SK-N-MC (cell line): ENCODE measurements around the gene ATP5MC3.

Experiments
- DNase-seq: peaks from one replicate; pipeline ENCODE4 v3.0.0-alpha.2; 2011; ENCODE audit warnings: low read depth, low spot score
- H3K27ac ChIP-seq: fragments of 200-600 bp; sonication (generic); 2 replicates; pipeline ENCODE4 v1.5.1; 2016; ENCODE audit warnings: mixed run types
- H3K36me3 ChIP-seq: fragments of 200-600 bp; sonication (generic); 2 replicates; pipeline ENCODE4 v1.6.1; 2017; ENCODE audit warnings: antibody characterized with exemption, low read length, mixed read lengths; ENCODE audit not compliant: insufficient read depth
- H3K4me3 ChIP-seq: fragments of 200-600 bp; sonication (generic); 2 replicates; pipeline ENCODE4 v1.5.1; 2016
- H3K9ac ChIP-seq: fragments of 200-600 bp; sonication (generic); 2 replicates; pipeline ENCODE4 v1.8.0; 2017; ENCODE audit warnings: mixed run types, mixed read lengths; ENCODE audit not compliant: insufficient read length
- H3K9me3 ChIP-seq: fragments of 200-600 bp; sonication (generic); 2 replicates; pipeline ENCODE4 v1.6.1; 2017; ENCODE audit warnings: low read depth, mild to moderate bottlenecking, antibody characterized with exemption, low read length, moderate library complexity, mixed read lengths
- EZH2 ChIP-seq: fragments of 200-600 bp; sonication (generic); IDR thresholded peaks from one replicate; pipeline ENCODE4 v1.6.1; 2017; ENCODE audit warnings: antibody characterized with exemption
- FOXP2 ChIP-seq: optimal IDR thresholded peaks from 2 replicates; pipeline ENCODE3; 2011; ENCODE audit warnings: mild to moderate bottlenecking, moderate library complexity; ENCODE audit not compliant: insufficient read depth; ENCODE audit errors: extremely low read length, control extremely low read depth
- POLR2AphosphoS5 ChIP-seq: IDR thresholded peaks from 2 replicates; pipeline ENCODE4 v1.6.1; 2012; ENCODE audit warnings: mild to moderate bottlenecking, low read depth, low read length, borderline replicate concordance

Gene ATP5MC3

GRCh38 chr2:175203621-175204496 is 22.3 kb upstream of the ATP5MC3 start:
- Histone ChIP-seq H3K36me3 (no peaks in the 10 kb centered on the region), H3K27ac (no peak overlapping the region), H3K9ac (no peak overlapping the region), H3K4me3 (0 out of 2 replicates have a peak overlapping the region, but pooled peaks have one; percentile 22), H3K9me3 (no peaks in the 10 kb centered on the region)
- TF ChIP-seq POLR2AphosphoS5 (no peak), EZH2 (no peak), FOXP2 (no peak)
- DNase-seq: no peak

GRCh38 chr2:175195012-175195411 is 13.5 kb upstream of the ATP5MC3 start:
- no peaks in the 10 kb centered on the region for H3K9me3 ChIP-seq
- H3K27ac ChIP-seq: no peak overlapping the region
- H3K36me3 ChIP-seq: no peaks in the 10 kb centered on the region
- H3K4me3 ChIP-seq: no peak overlapping the region
- TF ChIP-seq POLR2AphosphoS5: no peak
- TF ChIP-seq FOXP2: no peak
- no peak for TF ChIP-seq EZH2
- DNase-seq: no peak
- H3K9ac ChIP-seq: no peak overlapping the region

- H3K9ac ChIP-seq: no peak overlapping the region
- no peak overlapping the region for H3K4me3 ChIP-seq
- TF ChIP-seq EZH2 (no peak), POLR2AphosphoS5 (no peak), FOXP2 (no peak)
- no peaks in the 10 kb centered on the region for H3K36me3 ChIP-seq
- H3K27ac ChIP-seq: no peak overlapping the region
- DNase-seq: no peak
- H3K9me3 ChIP-seq: no peaks in the 10 kb centered on the region
Observed at GRCh38 chr2:175188761-175189160, 7.3 kb upstream of the ATP5MC3 start.

- Histone ChIP-seq H3K36me3 (no peaks in the 10 kb centered on the region), H3K9me3 (no peaks in the 10 kb centered on the region), H3K27ac (no peak overlapping the region), H3K4me3 (no peak overlapping the region), H3K9ac (no peak overlapping the region)
- TF ChIP-seq POLR2AphosphoS5 (no peak), FOXP2 (no peak), EZH2 (no peak)
- no peak for DNase-seq
Observed at GRCh38 chr2:175187378-175187777, 5.9 kb upstream of the ATP5MC3 start.

- Histone ChIP-seq H3K36me3 (peaks cover 19% of the 10 kb centered on the region), H3K9me3 (no peaks in the 10 kb centered on the region), H3K4me3 (no peak overlapping the region), H3K9ac (no peak overlapping the region), H3K27ac (no peak overlapping the region)
- no peak for DNase-seq
- TF ChIP-seq FOXP2: no peak
- TF ChIP-seq EZH2: no peak
- TF ChIP-seq POLR2AphosphoS5: no peak
Observed at GRCh38 chr2:175183674-175184073, 2.2 kb upstream of the ATP5MC3 start.

GRCh38 chr2:175181877-175182308 is 383 bp upstream of the ATP5MC3 start:
- DNase-seq: no peak
- Histone ChIP-seq H3K36me3 (peaks cover 37% of the 10 kb centered on the region), H3K9me3 (no peaks in the 10 kb centered on the region), H3K4me3 (peak overlapping the region; percentile 98), H3K27ac (peak overlapping the region; percentile 83), H3K9ac (peak overlapping the region; percentile 99)
- TF ChIP-seq POLR2AphosphoS5 (no peak), FOXP2 (peak; percentile 5)

- no peak for DNase-seq
- Histone ChIP-seq H3K9ac (peak overlapping the region; percentile 99), H3K36me3 (peaks cover 48% of the 10 kb centered on the region), H3K4me3 (peak overlapping the region; percentile 98), H3K9me3 (no peaks in the 10 kb centered on the region), H3K27ac (peak overlapping the region; percentile 83; the same call in 1 of the 2 replicates)
- TF ChIP-seq POLR2AphosphoS5 (peak; percentile 36; the same call in 1 of the 2 replicates), EZH2 (no peak)
Observed at GRCh38 chr2:175180701-175181103, 808 bp downstream of the ATP5MC3 start.

GRCh38 chr2:175176624-175177023 is 4.9 kb downstream of the ATP5MC3 start:
- Histone ChIP-seq H3K9me3 (no peaks in the 10 kb centered on the region), H3K9ac (no peak overlapping the region), H3K27ac (no peak overlapping the region; the same call in 1 of the 2 replicates), H3K36me3 (peaks cover 59% of the 10 kb centered on the region), H3K4me3 (no peak overlapping the region)
- DNase-seq: no peak
- TF ChIP-seq EZH2 (no peak), POLR2AphosphoS5 (no peak), FOXP2 (no peak)

- H3K9me3 ChIP-seq: no peaks in the 10 kb centered on the region
- TF ChIP-seq EZH2: no peak
- no peak for TF ChIP-seq FOXP2
- TF ChIP-seq POLR2AphosphoS5: no peak
- peaks cover 59% of the 10 kb centered on the region for H3K36me3 ChIP-seq
- no peak overlapping the region for H3K4me3 ChIP-seq
- no peak overlapping the region for H3K27ac ChIP-seq
- no peak overlapping the region for H3K9ac ChIP-seq
- DNase-seq: no peak
Observed at GRCh38 chr2:175175896-175176295, 5.6 kb downstream of the ATP5MC3 start.
